Tibial nerve (tissue), 4 donors: ENCODE measurements around the gene BAZ2B.
"Not testable (repeated sequence)": the region's sequence is repeated elsewhere in the genome, so short reads cannot be mapped to it uniquely, and the experiment has no call there.

Source experiments
- EP300 ChIP-seq, 2 donors: sonication (generic); formaldehyde crosslinking; IDR thresholded peaks; one replicate each; pipeline ENCODE4 v1.6.1; 2017; ENCODE audit warnings: antibody characterized with exemption in 2 of 2, mild to moderate bottlenecking in 1 of 2
- TF ChIP-seq, protein P1 (sequence below), 5 experiments: fragments of 200-600 bp in 3 of 5; fragments of 450-650 bp in 2 of 5; sonication (generic) in 3 of 5; IDR thresholded peaks; one replicate each; pipeline ENCODE4 v1.5.1; 2016 to 2019; ENCODE audit warnings: antibody characterized with exemption in 5 of 5, mild to moderate bottlenecking in 3 of 5, moderate library complexity in 2 of 5

- TF ChIP-seq, protein P1, sequence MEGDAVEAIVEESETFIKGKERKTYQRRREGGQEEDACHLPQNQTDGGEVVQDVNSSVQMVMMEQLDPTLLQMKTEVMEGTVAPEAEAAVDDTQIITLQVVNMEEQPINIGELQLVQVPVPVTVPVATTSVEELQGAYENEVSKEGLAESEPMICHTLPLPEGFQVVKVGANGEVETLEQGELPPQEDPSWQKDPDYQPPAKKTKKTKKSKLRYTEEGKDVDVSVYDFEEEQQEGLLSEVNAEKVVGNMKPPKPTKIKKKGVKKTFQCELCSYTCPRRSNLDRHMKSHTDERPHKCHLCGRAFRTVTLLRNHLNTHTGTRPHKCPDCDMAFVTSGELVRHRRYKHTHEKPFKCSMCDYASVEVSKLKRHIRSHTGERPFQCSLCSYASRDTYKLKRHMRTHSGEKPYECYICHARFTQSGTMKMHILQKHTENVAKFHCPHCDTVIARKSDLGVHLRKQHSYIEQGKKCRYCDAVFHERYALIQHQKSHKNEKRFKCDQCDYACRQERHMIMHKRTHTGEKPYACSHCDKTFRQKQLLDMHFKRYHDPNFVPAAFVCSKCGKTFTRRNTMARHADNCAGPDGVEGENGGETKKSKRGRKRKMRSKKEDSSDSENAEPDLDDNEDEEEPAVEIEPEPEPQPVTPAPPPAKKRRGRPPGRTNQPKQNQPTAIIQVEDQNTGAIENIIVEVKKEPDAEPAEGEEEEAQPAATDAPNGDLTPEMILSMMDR (IDR thresholded peaks at IDR 0.05) = not testable (repeated sequence)
- not testable (repeated sequence) for TF ChIP-seq EP300 (IDR thresholded peaks at IDR 0.05)
Observed at GRCh38 chr2:159402160-159402559, 214.2 kb downstream of the BAZ2B start.
